Fibroblast of skin of scalp (primary cell): Measurements from ENCODE around the gene SLIT3.
A peak's percentile ranks its signal among the peaks of the same experiment; 100 is the strongest.

Experiments used
- DNase-seq: peaks from one replicate; pipeline ENCODE4 v3.0.0-alpha.2; 2013

Gene SLIT3

DNA sequence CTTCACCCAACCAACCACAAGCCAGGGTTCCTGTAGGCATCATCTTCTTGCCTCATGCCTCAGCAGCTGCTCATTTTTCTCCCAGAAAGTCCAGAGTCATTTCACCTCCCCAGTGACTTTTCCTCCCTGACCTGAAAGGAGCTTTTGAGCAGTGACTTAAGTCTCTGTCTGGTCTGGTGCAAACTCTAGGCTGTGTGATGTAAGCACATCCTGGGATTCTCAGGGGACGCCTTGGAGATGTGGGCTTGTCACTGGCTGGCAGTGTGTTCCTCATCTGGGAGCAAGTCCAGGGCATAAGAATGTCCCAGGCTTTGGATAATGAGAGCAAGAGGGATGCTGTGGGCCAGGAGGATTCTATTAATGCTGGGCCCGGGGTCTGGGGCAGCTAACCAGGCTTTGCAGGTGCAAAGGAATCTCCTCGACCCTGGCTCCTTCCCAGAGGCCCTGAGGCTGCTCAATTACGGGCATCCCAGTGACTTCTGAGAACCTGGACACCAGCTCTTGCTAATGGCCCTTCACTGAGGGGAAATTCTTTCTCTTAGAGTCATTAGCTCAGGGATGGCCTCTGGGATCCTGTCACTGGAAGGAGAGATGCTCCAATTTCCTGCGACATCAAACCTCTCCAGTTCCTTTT is 510.8 kb downstream of the SLIT3 start:
- peak; percentile 74 for DNase-seq

DNA sequence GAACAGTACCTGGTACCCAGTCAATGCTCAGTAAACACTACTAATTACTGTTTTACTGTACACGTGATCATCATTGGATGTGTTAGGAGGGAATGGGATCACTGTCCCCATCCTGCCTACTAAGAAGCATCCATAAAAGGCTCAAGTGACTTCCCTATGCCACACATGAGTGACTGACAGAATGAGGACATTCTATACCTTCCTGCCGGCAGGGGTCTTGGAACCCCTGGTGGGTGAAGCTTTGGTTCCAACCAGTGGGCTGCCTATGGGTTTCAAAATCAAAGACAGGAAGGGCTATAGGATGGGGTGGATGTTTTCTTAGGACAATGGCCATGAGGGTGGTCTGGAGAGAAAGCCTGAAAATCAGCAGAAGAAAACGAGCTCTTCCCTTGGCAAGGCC is 512.2 kb downstream of the SLIT3 start:
- no peak for DNase-seq

DNA sequence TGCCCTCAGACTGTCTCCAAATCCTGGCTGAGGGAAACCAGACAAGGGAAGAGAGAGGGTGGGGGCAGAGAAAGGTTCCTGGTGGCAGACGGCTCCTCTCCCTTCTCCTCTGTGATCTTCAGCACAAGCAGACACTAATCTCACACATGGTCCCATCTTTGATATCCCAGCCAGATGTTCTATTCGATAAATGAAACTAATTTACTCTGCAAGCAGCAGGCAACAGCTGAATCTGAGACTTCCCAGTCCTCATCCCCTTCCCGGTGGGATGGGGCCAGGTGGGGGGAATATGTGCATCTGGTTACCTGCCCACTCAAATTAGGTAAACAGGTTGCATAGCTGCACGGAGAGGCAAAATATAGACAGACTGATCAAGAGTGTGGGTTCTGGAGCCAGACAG is 512.8 kb downstream of the SLIT3 start:
- DNase-seq, result no peak

DNA sequence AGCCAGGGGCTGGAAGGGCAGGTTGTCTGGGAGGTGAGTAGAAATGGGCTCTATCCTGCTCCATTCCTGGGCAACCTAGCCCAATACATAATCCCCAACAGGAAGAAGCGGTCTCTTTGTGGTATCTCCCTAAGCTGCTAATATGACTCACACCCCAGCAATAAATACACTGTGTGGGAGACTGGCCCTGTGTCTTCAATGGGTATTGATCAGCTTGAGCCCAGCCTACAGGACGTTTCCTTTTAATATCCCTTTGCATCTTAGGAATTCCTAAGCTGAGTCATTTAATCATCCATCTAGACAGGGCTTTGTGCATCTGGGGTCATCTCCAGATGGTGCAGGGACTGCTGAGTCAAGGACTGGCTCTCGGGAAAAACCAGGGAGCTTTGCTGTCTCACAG is 514.8 kb downstream of the SLIT3 start:
- peak; percentile 58 for DNase-seq

DNA sequence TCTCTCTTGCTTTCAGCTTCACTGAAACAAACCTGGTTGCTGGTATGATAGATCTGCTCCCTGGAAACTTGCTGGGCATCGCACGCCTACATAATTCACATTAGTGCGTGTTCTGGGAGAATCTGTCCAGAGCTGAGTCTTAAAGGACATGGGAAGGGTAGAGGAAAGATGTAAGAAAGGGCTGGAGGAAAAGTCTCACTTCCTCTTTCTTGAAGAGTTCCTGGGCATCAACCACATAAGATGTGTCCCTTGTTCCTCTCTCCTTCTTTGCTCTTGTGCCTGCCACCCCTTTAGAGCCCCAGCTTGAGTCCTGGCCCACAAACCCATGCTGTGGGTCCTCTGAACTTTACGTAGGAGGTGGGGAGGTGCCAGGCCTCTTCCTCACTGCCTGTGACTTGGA is 516.5 kb downstream of the SLIT3 start:
- DNase-seq, result no peak

DNA sequence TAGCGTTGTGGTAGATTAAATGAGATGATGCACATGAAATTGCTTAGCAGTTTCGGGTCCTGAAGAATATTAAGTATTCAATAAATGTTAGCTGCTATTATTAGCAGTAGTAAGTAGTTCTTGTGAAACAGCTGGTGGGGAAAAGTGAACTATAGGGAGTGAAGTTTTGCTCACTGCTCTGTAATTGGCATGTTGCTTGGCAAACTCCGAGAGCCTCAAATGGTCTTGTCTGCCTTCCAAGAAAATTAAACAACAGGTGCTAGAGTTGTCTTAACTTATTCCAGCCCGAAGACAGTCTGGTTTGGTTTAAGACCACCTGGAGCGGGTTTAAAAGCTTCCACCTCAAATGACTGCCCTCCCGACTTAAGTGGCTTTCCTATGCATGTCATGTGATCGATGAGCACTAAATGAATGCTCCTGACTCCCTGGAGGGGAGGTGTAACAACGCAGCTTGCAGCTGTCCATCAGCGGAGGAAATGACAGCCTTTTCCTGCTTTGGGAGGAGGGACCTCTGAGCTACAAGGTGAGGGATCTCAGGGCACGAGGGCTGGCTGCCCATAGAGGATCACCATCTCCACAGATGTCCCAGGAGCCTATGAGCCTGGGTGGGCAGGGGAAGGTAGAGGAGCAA is 518.9 kb downstream of the SLIT3 start:
- DNase-seq, result no peak

DNA sequence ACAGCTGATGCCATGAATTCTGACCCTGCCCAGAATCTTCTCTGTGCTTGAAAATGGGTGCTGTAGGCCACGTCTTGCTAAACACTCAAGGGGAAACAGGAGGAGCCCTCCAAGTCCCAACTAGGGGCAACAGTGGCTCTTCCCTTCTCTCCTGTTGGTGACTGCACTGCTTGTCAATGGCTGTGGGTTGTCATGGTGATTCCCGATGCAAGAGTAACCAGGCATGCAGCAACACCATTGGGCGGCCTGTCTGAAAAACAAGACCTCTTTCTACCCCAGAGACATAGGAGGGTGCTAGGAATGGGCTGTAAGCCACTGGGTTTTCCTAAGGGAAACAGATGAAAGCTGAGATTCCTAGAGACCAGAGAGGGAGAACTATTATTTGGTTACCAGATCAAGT is 520.1 kb downstream of the SLIT3 start:
- DNase-seq, result no peak

DNA sequence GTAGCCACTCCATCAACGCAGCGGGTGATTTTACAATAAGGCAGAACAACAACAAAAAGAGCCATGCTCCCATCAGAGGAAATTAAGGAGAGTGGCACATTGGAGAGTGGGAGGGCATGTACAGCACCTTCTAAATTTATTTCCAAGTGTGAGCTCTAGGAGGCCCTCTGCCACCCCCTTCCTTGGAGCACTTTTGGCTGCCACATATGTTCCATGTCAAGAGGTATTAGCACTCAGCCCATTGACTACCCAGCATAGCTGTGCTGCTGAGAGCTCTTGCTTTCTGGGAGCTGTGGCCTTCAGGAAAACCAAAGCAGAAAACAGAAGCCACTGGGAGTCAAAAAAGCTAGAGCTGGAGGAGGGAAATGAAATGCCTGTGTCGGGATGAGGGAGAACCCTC is 521.6 kb downstream of the SLIT3 start:
- DNase-seq, result no peak

DNA sequence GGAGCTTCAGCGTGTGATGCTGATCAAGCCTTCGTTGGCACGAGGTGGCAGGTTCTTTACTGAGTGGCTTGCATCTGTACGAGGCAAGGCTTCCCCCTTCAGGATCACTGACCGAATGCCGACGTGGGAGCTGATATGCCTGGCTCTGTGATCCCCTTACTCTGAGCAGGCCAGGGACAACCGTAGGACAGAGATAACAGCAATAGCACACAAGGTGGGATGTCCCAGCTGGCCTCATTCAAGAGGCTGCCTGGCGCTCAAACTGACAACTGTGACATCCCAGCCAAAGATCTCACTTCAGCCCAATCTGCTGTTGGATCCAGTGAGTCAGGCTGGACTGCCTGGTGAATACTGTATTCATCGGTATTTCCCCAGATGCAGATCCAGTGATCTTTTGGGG is 522.4 kb downstream of the SLIT3 start:
- no peak for DNase-seq

DNA sequence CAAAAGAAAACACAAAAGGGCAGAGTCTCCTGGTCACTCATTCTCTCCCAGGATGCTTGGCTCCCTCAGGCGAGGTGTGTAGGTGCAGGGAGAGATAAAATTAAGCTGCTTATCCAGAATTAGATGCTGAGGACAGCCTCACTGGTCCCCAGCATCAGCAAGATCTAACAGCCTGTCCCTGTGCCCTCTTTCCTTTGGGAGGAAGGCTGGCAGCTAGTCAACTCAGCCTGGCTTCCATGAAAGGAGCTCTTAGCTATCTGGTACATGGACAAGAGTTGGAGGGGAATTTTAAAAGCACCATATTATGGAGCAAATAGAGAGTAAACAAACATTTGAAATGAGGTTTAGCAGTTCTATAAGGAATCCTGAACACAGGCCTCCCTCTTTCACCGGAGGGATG is 523.3 kb downstream of the SLIT3 start:
- no peak for DNase-seq

DNA sequence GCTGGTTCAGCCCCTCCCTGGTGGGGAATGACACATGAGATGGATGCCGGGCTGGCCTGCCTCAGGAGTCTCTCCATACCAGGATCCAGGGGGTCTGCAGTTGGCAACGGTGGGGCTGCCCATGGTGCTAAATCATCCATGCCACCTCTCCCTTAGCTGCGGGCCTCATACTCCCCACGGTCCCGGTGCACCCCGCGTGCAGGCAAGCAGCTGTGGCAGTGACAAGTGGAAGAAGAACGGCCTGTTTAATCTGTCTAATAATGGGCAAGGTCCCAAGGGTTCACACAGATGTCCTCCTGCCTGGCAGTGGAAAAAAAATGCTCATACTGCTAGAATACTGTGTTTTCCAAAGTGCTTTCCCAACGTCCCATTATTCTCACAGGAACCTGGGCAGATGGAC is 524.9 kb downstream of the SLIT3 start:
- DNase-seq, result no peak

DNA sequence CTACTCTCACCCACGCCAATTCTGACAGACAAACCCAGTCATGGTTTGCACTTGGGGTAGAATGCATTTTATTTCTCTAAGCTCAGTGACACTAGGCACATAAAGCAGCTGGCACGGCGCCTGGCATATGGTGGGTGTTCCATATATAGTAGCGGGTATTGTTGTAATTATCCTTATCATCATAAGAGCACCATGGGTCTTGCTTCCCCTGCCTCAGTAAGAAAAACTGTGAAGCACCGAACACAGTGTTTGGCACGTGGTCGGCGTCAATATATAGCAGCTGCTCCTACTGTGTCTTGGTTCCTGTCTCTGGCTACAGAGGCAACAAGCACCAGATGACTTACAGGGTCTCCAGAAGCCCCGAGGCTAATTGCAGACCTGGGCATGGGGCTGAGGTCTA is 527.7 kb downstream of the SLIT3 start:
- no peak for DNase-seq

DNA sequence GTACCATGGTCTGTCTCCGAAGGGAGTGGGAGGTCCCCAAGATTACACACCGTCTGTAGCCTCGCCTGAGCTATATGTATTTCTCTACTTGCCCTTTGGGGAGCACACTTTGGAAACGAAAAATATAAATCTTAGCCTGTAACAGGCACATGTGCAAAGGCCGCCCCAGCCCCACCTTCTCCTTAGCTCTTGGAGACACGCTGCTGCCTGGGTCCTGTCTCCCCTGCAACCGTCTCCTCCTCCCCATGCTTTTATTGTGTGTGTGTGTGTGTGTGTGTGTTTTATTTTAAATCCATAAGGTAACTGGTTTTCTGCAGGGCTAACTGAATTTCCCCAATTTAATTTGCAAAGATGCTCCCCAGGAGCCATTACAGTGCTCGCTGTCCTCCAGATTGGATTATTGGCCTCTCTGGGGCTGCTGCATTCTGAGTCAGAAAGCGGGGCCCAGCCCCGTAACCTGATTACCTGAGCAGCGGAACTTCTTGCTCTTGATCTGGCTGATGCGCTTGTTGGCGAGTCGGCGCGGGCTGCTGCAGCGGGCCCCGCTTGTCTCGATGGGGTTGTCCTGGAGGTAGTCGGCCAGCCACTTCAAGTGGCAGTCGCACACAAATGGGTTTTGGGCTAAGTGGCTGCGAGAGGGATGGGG is 528.5 kb downstream of the SLIT3 start:
- DNase-seq, result no peak

DNA sequence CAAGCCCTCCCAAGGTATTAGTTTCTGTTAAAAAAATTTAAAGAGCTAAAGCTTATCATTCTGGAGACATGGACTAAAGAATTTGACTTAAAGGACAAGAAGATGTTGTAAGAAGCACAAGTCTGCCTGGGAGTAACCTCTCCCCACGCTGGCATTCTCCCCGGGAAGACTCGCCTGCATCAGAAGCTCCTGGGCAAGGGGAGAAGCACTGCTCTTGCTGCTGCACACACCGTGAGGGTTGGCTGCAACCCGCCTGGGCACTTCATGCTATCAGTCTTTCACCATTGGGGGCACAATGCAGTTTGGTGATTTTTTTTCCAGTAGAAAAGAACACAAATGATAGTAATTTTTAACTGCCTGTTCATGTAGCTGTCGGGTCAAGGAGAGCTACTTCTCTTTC is 529.3 kb downstream of the SLIT3 start:
- no peak for DNase-seq

DNA sequence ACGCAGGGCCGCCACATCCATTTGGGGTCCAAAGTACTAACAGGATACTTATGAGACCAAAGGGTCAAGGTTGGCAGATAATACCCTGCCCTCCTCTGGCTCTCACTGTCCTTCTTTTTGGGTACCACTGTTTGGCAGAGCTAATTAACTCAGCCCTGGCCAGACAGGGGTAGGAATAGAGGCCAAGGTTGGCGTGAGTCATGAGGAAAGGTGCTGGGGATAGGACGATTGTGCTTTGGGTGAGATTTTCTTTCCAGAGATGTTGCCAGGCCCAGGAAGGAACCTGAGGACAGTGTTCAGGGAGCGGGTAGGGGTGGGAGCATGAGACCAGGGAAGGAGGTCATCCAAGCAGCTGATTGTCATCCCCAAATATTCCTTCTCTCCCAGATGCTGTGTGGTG is 529.9 kb downstream of the SLIT3 start:
- DNase-seq, result no peak

DNA sequence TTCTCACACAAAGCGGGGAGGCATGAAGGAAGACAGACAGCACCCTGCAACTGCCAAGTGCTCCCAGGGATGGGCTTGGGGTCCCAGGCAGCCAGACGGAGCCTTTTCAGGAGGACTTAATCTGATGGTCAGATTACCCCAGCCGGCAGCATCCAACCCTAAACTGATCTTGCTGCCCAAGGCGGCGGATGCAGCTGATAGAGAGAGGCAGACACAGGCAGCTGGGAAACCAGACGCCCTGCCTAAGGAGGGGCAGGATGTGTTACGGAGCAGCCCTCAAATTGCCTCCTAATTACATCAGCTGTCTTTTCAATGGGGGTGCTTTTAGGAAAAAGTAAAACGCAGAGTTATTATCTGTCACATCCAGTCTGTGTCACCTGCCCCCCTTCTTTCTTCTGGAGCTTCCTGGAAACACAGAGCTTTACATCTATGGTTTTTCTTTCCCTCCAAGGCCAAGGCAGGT is 530.9 kb downstream of the SLIT3 start:
- peak; percentile 38 for DNase-seq

DNA sequence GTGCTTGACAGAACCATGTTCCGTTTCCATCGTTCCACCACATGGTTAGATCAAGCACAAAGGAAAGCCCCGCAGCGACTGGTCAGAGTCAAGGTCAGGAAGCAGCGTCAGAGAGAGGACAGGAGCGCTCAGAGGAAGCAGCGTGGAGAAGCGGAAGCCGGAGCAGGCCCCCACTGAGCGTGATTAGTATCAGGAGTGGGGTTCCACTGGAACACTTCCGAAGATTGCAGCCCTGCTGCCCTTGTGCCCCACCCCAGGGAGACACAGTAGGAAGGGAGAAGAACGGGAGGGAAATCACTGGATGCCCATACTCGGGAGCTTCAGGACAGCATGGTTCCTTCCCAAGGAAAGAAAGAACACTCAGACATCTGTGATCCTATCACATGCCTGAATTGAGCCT is 532.8 kb downstream of the SLIT3 start:
- DNase-seq, result no peak

DNA sequence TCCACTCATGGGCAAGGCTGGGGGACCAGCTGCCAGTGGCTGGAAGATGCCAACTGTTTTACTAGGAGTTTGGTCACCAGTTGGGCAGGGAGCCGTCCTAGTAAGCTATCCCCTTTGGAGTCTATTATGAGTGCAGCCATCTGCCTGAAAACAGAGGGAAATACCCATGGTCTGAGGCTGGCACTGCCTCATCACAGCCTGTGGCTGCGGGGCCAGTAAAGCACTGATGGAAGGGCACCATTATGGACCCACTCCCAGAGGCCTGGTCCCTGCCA is 534.6 kb downstream of the SLIT3 start:
- no peak for DNase-seq

DNA sequence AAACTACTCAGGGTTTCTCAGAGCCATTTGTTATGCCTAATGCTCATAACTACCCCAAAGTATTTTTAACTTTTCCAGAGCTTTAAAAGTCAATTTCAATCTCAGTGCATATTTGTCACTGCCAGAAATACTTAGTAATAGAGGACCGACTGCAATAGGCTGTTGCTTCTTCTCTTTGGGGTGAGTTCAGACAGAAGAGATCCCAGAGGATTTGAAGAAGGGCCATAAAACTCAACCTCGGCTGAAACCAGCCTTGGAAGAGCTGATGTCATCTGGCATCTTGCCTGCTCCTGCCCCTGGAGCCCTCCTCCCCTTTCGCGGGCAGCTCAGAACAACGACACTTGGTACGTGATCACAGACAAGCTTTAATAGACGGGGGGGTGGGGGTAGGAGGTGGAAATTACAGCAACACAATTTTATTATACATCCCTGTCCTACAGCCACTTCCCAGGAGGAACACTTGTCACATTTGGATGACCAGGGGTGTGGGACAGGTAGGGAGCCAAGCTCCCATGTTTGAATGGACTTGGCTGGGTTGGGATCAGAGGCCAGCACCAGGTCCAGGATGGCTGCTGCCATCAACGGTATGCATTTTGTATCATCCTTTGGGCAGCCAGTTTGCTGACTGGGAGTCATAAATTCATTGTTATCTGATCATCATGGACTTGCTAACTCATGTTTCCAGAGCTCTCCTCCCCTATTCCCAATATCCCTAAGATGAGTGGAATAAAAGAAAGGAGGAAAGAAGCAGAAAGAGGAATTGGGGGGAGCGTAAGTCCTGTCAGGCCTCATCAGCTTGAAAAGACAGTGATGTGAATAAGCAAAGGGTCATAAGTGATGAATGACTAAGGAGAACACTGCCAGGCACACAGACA is 535.2 kb downstream of the SLIT3 start:
- DNase-seq, result peak; percentile 77

DNA sequence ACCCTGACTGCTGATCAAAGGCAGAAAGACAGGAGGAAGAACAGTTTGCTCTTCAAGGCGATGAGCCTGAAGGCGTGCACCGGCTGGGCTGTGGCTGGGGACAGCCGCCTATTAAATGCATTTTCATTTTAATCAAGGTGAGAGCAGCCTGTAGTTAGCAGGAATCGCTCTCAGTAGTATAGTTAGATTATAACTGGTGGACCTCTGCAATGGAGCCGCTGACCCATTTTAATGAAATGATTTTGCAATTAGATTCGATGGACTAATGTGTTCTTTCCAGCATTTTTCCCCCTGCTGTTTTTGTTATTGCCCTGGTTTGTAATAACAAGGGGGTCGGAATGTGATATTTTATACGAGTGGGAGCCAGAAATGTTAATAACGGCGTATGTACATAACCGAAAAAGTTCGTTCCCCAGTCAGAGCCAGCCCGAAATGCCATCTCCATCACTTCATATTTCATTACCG is 535.8 kb downstream of the SLIT3 start:
- no peak for DNase-seq

DNA sequence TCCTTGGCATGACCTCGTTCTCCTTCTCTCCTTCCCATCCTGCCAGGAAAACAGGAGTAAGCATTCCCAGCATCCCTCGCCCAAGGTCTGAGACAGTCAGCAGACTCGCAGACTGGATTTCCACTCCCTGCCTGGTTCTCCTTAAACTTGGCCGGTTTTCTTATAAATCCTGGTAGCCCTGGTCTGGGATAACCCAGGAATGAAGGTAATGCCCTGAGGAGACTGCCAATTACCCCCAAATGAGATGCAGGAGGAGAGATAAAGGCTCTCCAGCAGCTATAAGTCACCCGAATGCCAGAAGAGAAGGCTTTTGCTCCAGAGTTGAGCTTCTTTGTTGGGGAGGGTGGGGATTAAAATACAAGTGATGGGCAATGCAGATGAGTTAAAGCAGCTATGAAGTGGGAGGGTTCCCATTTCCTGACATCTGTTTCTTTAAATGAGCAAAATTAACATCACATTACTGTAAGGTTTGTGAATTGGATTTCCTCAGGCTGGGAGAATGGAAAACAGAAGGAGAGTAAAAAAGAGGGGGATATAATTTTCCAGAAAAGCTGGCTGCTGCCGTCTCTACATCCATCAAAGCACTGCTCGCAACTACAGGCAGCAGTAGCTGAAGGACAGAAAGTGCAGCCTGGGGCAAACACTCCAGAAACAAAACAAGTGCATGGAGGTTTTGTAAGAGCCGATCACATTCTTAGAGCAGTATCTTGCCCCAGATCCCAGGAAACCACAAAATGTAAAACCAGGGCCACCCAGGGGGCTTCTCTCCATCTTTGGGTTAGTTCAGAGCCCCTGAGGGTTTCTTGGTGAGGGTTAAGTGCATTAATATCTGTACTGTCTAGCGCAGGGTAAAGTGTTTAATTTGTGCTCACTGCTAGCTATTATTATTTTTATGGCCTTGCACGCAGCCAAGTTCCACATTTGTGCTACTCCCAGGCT is 544.2 kb downstream of the SLIT3 start:
- DNase-seq, result no peak

DNA sequence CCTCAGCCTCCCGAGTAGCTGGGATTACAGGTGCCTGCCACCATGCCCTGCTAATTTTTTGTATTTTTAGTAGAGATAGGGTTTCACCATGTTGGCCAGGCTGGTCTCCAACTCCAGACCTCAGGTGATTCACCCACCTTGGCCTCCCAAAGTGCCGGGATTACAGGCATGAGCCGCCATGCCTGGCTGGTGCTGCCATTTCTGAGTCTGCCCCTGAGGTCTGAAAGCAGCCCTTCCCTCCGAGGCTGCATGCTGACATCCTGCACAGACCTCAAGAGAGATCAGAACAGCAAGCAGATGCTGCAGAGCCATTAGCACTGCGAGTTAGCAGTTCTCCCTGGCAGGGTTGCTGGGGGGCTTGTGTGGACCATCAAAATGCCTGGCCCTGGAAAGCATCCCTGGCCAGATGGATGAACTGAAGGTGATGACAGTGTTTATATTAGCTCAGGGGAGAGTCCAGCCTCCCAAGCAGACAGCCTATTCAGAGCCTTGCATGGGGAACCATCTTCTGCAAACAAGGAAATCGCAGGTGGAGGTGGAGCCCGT is 545.3 kb downstream of the SLIT3 start:
- no peak for DNase-seq
